Activated CD8-positive, alpha-beta T cell treated with anti-CD3 and anti-CD28 coated beads, Interleukin-2, amount 10 ng/mL, durations not matched to agents 7 days and 5 days (primary cell): ENCODE results near the gene RUFY1. TPM values are rescaled to one million over a fixed set of nuclear protein-coding genes. Genes with fewer than 3 reads are reported as not detected.
A peak's percentile ranks its signal among the peaks of the same experiment; 100 is the strongest.

Experiments used
- ATAC-seq: fragments of 150-1000 bp; cut with Tn5 transposase; one replicate; pipeline ENCODE4 v1.10.0; 2021; ENCODE audit warnings: moderate library complexity
- CTCF ChIA-PET: fragments of 350-600 bp; sonication (Branson Sonifier 250); formaldehyde crosslinking; loops from one replicate; lab custom pipeline; 2021; ENCODE audit warnings: antibody characterized with exemption; lab: Charles Lee
- POLR2A ChIA-PET: fragments of 350-600 bp; sonication (Branson Sonifier 250); formaldehyde crosslinking; loops from one replicate; lab custom pipeline; 2021; ENCODE audit warnings: antibody characterized with exemption; lab: Charles Lee
- DNase-seq: peaks from one replicate; pipeline ENCODE4 v3.0.0-alpha.2; 2020
- H3K27ac Mint-ChIP-seq: one replicate; pipeline ENCODE4 v1.8.0; 2021; ENCODE audit warnings: mild to moderate bottlenecking, mixed read lengths
- H3K27me3 Mint-ChIP-seq: one replicate; pipeline ENCODE4 v1.8.0; 2021; ENCODE audit warnings: low read depth, mixed read lengths
- H3K36me3 Mint-ChIP-seq: one replicate; pipeline ENCODE4 v1.8.0; 2021; ENCODE audit warnings: low read depth, mixed read lengths
- H3K4me1 Mint-ChIP-seq: one replicate; pipeline ENCODE4 v1.8.0; 2021; ENCODE audit warnings: low read depth, mixed read lengths
- H3K4me3 Mint-ChIP-seq: one replicate; pipeline ENCODE4 v1.8.0; 2021; ENCODE audit warnings: mild to moderate bottlenecking, mixed read lengths
- H3K9me3 Mint-ChIP-seq: one replicate; pipeline ENCODE4 v1.8.0; 2022; ENCODE audit warnings: mixed read lengths; ENCODE audit not compliant: insufficient read depth
- total RNA-seq, 2 experiments: library from RNA; stranded (reverse); gene quantifications; one replicate each; pipeline ENCODE4 v1.2.3, GENCODE V29; 2021

Gene RUFY1
- total RNA-seq, 2 experiments from 2014 or later, result 43.4 to 46.3 TPM

GRCh38 chr5:179588166-179588565 lies 37.8 kb downstream of the RUFY1 start:
- H3K9me3 Mint-ChIP-seq, result no peaks in the 10 kb centered on the region
- ChIA-PET POLR2A (no interaction called here), CTCF (no interaction called here)
- peaks cover 35% of the 10 kb centered on the region for H3K36me3 Mint-ChIP-seq
- no peak overlapping the region for H3K4me3 Mint-ChIP-seq
- DNase-seq, result no peak
- no peak overlapping the region for H3K27ac Mint-ChIP-seq
- no peaks in the 10 kb centered on the region for H3K4me1 Mint-ChIP-seq
- no peak for ATAC-seq
- H3K27me3 Mint-ChIP-seq, result no peaks in the 10 kb centered on the region

DNA sequence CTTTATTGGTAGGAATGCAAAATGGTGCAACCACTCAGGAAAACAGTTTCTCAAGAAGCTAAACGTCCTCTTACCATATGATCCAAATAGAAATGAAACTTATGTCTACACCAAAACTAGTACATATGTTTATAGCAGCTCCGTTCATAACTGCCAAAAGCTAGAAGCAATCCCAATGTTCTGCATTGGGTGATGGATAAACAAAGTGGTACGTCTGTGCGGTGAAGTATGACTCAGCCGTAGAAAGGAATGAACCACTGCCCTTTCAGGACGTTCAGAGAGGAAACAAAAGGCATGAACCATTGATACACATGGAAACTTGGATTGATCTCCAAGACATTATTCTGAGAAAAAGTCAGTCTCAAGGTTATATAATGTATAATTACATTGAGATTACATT lies 45.6 kb downstream of the RUFY1 start:
- Mint-ChIP-seq H3K4me1 (no peaks in the 10 kb centered on the region), H3K27ac (no peak overlapping the region), H3K27me3 (no peaks in the 10 kb centered on the region), H3K36me3 (peaks cover 54% of the 10 kb centered on the region), H3K9me3 (no peaks in the 10 kb centered on the region), H3K4me3 (no peak overlapping the region)
- ChIA-PET CTCF (no interaction called here), POLR2A (interaction anchor here (1.6 kb wide), 1 partner anchor 16 kb away, joined by 6 read pairs; no protein-coding TSS in a partner anchor)
- DNase-seq (no peak), ATAC-seq (no peak)

- ATAC-seq (no peak), DNase-seq (no peak)
- POLR2A ChIA-PET, result interaction anchor here (1.6 kb wide), 1 partner anchor 15 kb away, joined by 6 read pairs; no protein-coding TSS in a partner anchor
- no peaks in the 10 kb centered on the region for H3K4me1 Mint-ChIP-seq
- H3K4me3 Mint-ChIP-seq, result no peak overlapping the region
- no peaks in the 10 kb centered on the region for H3K27me3 Mint-ChIP-seq
- H3K9me3 Mint-ChIP-seq, result no peaks in the 10 kb centered on the region
- CTCF ChIA-PET, result no interaction called here
- H3K36me3 Mint-ChIP-seq, result peaks cover 56% of the 10 kb centered on the region
- no peak overlapping the region for H3K27ac Mint-ChIP-seq
Measured at GRCh38 chr5:179596421-179596820, 46.1 kb downstream of the RUFY1 start.

DNA sequence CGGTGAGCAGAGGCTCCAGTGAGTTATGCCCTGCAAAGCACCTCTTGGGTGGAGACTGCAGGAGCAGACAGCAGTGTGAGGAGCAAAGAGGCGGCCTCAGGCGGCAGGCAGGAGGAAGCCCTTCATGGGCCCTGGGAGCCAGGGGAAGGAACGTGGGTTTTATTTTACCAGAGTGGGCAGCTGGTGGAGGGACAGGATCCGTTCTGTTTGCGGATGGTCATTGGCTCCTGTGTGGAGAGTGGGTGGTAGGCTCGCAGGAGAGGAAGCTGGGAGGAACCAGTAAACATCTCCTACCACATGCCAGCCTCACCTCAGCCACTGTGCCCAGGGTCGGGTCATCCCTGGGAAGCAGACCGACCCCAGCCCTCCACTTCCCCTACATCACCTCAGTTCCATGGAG lies 48.7 kb downstream of the RUFY1 start:
- DNase-seq (no peak), ATAC-seq (no peak)
- ChIA-PET CTCF (no interaction called here), POLR2A (interaction anchor here (0.8 to 1.6 kb wide), 2 partner anchors 12 to 24 kb away, joined by 5 to 6 read pairs; partner anchors contain the start of gene HNRNPH1)
- H3K4me1 Mint-ChIP-seq, result no peaks in the 10 kb centered on the region
- no peak overlapping the region for H3K4me3 Mint-ChIP-seq
- no peaks in the 10 kb centered on the region for H3K27me3 Mint-ChIP-seq
- H3K36me3 Mint-ChIP-seq, result peaks cover 50% of the 10 kb centered on the region
- no peaks in the 10 kb centered on the region for H3K9me3 Mint-ChIP-seq
- no peak overlapping the region for H3K27ac Mint-ChIP-seq

DNA sequence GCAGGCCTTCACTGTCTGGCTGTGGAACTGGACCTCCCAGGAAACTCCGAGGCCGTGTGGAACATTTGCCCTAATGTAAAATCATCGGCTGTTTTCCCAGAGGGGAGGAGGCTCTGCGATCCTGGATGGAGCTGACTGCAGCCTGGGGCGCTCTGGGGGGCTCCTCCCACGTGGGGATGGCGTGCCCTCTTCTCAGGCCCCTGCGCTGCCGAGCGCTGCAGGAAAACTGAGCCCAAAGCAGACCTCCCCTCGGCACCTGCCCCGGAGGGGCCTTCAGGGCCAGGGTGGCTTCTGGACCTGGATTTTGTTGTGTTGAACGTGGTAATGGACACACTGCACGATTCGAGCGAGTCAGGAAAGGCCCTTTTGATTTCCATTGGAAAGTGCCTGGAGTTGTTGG lies 49.2 kb downstream of the RUFY1 start:
- ChIA-PET POLR2A (interaction anchor here (1.6 kb wide), 1 partner anchor 24 kb away, joined by 6 read pairs; the partner anchor contains the start of gene HNRNPH1), CTCF (no interaction called here)
- no peaks in the 10 kb centered on the region for H3K9me3 Mint-ChIP-seq
- peaks cover 51% of the 10 kb centered on the region for H3K36me3 Mint-ChIP-seq
- H3K4me3 Mint-ChIP-seq, result no peak overlapping the region
- H3K4me1 Mint-ChIP-seq, result no peaks in the 10 kb centered on the region
- no peaks in the 10 kb centered on the region for H3K27me3 Mint-ChIP-seq
- no peak overlapping the region for H3K27ac Mint-ChIP-seq
- DNase-seq, result no peak
- ATAC-seq, result no peak

- DNase-seq (no peak), ATAC-seq (no peak)
- no peak overlapping the region for H3K4me3 Mint-ChIP-seq
- H3K27me3 Mint-ChIP-seq, result no peaks in the 10 kb centered on the region
- no peaks in the 10 kb centered on the region for H3K9me3 Mint-ChIP-seq
- no peaks in the 10 kb centered on the region for H3K4me1 Mint-ChIP-seq
- POLR2A ChIA-PET, result interaction anchor here (1.6 kb wide), 1 partner anchor 23 kb away, joined by 6 read pairs; the partner anchor contains the start of gene HNRNPH1
- CTCF ChIA-PET, result no interaction called here
- H3K27ac Mint-ChIP-seq, result no peak overlapping the region
- H3K36me3 Mint-ChIP-seq, result peaks cover 47% of the 10 kb centered on the region
Measured at GRCh38 chr5:179599973-179600372, 49.6 kb downstream of the RUFY1 start.

- Mint-ChIP-seq H3K27ac (peak overlapping the region; percentile 6), H3K36me3 (peaks cover 49% of the 10 kb centered on the region), H3K27me3 (no peaks in the 10 kb centered on the region), H3K9me3 (no peaks in the 10 kb centered on the region), H3K4me3 (no peak overlapping the region), H3K4me1 (peaks cover 3% of the 10 kb centered on the region)
- CTCF ChIA-PET, result no interaction called here
- no peak for DNase-seq
- POLR2A ChIA-PET, result interaction anchor here (0.9 to 1.1 kb wide), 4 partner anchors 9 to 17 kb away, joined by 3 to 8 read pairs (median 4); no protein-coding TSS in a partner anchor
- no peak for ATAC-seq
Measured at GRCh38 chr5:179601871-179602625, 51.7 kb downstream of the RUFY1 start.

DNA sequence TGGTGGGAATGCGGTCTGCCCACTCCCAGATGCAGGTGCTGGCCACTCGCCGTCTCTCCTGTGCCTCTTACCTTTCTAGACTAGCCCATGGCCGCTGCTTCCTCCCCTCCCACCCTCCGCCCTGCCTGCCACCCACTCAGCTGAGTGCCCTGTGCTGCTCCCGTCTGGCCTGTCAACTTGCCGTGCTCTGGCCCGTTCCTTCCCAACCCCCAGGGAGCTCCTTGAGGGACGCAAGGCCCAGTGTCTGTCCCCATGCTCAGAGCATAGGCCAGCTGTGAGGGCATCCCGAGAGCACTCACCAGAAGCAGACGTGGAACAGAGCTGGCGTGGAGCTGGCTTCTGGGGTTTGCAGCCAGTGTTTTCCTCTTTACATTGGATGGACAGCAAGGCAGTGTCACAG lies 53.0 kb downstream of the RUFY1 start:
- H3K27me3 Mint-ChIP-seq, result no peaks in the 10 kb centered on the region
- peaks cover 14% of the 10 kb centered on the region for H3K4me1 Mint-ChIP-seq
- ChIA-PET CTCF (interaction anchor here (1.4 kb wide), 1 partner anchor 12 kb away, joined by 3 read pairs; no protein-coding TSS in a partner anchor), POLR2A (no interaction called here)
- no peak for DNase-seq
- H3K4me3 Mint-ChIP-seq, result no peak overlapping the region
- peaks cover 55% of the 10 kb centered on the region for H3K36me3 Mint-ChIP-seq
- no peak overlapping the region for H3K27ac Mint-ChIP-seq
- ATAC-seq, result no peak
- H3K9me3 Mint-ChIP-seq, result no peaks in the 10 kb centered on the region

DNA sequence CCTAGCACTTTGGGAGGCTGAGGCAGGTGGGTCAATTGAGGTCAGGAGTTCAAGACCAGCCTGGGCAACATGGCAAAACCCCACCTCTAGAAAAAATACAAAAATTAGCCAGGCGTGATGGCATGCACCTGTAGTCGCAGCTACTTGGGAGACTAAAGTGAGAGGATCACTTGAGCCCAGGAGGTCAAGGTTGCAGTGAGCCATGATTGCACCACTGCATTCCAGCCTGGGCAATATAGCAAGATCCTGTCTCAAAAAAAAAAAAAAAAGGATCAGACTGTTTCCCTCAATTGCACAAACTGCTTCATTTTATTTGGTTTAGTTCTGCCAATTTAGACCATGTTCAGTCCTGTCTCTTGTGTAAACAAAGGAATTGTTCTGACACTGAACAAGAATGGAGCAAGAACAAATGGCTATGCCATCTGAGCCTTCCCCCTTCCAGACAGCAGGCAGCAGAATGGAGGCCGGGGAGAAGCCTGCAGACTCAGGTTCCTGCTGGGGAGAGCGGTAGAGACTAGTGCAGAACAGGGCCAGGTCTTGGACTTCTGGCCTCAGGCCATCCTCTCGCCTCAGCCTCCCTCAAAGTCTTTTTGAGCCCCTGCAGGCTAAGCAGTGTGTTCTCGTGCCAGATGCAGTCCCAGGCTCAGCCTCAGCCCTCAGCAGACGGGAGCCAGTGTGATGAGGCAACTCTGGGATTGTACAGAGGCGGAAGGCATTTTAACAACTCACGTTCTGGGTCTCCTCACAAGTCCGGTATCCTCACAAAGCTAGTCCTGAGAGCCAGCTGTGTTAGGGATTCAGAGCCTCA lies 54.9 kb downstream of the RUFY1 start:
- Mint-ChIP-seq H3K4me3 (no peak overlapping the region), H3K36me3 (peaks cover 53% of the 10 kb centered on the region), H3K27ac (peak overlapping the region; percentile 43), H3K27me3 (no peaks in the 10 kb centered on the region), H3K9me3 (no peaks in the 10 kb centered on the region), H3K4me1 (peaks cover 33% of the 10 kb centered on the region)
- DNase-seq, result no peak
- no peak for ATAC-seq
- CTCF ChIA-PET, result no interaction called here
- POLR2A ChIA-PET, result interaction anchor here (11.0 kb wide), 1 partner anchor 16 kb away, joined by 158 read pairs; the partner anchor contains the start of gene HNRNPH1

- peaks cover 41% of the 10 kb centered on the region for H3K4me1 Mint-ChIP-seq
- peaks cover 58% of the 10 kb centered on the region for H3K36me3 Mint-ChIP-seq
- H3K9me3 Mint-ChIP-seq, result no peaks in the 10 kb centered on the region
- ATAC-seq, result no peak
- no peak for DNase-seq
- ChIA-PET POLR2A (interaction anchor here (0.5 to 11.0 kb wide), 4 partner anchors 9 to 638 kb away, joined by 3 to 158 read pairs (median 3); partner anchors contain the start of gene HNRNPH1), CTCF (no interaction called here)
- H3K27ac Mint-ChIP-seq, result no peak overlapping the region
- no peak overlapping the region for H3K4me3 Mint-ChIP-seq
- no peaks in the 10 kb centered on the region for H3K27me3 Mint-ChIP-seq
Measured at GRCh38 chr5:179606071-179606909, 55.9 kb downstream of the RUFY1 start.

DNA sequence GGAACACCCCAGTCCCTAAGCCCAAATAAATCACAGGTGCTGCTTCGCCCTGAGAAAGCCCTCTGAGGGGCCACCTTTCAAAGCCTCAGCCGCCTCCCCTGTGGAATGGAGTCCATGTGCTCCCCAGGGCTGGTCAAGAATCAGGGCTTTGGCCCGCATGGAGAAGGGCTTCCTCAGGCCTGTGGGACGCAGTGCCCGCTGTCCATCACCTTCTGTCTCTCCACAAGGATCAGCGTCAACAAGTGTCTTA lies 56.5 kb downstream of the RUFY1 start:
- ChIA-PET POLR2A (interaction anchor here (0.6 to 11.0 kb wide), 3 partner anchors 9 to 20 kb away, joined by 3 to 158 read pairs (median 3); partner anchors contain the start of gene HNRNPH1), CTCF (no interaction called here)
- Mint-ChIP-seq H3K4me1 (peaks cover 44% of the 10 kb centered on the region), H3K4me3 (no peak overlapping the region), H3K27ac (peak overlapping the region; percentile 48), H3K27me3 (no peaks in the 10 kb centered on the region), H3K9me3 (no peaks in the 10 kb centered on the region), H3K36me3 (peaks cover 59% of the 10 kb centered on the region)
- no peak for ATAC-seq
- no peak for DNase-seq
